ENCODE data around the gene B3GALT4.
A peak's percentile ranks its signal among the peaks of the same experiment; 100 is the strongest.

B3GALT4 gene

GRCh38 chr6:33306356-33306755, 29.4 kb downstream of the B3GALT4 start:
- TF ChIP-seq CTCF (IDR thresholded peaks at IDR 0.05; ENCODE audit: low read depth, low read length): no peak
- in situ Hi-C loops (cut with HindIII; ENCODE audit: low sequenced_read_pairs): no loop called here
- no peak for DNase-seq (ENCODE audit: low read depth, low spot score)
- H3K4me3 ChIP-seq (ENCODE audit: low read depth, low read length): no peak overlapping the region

DNA sequence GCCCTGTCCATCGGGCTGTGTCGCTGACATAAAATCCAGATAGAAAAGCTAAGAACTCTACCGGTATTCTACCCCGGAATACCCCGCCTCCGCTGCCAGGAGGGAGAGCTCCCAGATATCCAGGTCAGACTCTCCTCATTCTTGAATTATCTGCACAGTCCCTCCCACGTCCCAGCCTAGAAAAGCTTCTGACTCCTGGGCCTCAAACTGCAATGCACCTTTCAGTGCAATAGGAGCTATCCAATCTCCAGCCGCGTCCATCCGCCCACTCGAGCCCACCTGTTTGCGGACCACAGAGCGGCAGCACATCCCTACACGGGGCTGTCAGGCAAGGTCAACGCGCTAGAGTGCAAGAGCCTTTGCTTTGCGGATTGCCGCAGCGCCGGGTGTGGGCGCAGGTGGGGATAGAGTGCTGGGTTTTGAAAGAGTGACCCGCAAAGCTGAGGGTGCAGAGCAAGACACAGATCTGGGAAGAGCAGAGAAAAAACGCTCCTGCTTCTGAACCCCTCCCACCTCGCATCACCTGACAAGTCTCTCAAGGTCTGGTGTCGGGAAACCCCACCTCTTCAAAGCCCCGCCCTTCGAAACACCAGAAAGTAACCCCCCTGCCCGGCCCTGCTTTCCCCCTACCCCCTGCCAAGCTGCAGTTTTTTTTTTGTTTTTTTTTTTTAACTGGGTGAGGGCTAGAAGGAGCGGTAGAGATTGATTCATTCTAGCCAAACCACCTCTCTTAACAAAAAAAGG, 35.6 kb downstream of the B3GALT4 start:
- DNase-seq (ENCODE audit: low read depth, low spot score): peak; percentile 70
- no peak for TF ChIP-seq CTCF (IDR thresholded peaks at IDR 0.05; ENCODE audit: low read depth, low read length)
- H3K4me3 ChIP-seq (ENCODE audit: low read depth, low read length): peak overlapping the region; percentile 83
- in situ Hi-C loops (cut with HindIII; ENCODE audit: low sequenced_read_pairs): no loop called here

DNA sequence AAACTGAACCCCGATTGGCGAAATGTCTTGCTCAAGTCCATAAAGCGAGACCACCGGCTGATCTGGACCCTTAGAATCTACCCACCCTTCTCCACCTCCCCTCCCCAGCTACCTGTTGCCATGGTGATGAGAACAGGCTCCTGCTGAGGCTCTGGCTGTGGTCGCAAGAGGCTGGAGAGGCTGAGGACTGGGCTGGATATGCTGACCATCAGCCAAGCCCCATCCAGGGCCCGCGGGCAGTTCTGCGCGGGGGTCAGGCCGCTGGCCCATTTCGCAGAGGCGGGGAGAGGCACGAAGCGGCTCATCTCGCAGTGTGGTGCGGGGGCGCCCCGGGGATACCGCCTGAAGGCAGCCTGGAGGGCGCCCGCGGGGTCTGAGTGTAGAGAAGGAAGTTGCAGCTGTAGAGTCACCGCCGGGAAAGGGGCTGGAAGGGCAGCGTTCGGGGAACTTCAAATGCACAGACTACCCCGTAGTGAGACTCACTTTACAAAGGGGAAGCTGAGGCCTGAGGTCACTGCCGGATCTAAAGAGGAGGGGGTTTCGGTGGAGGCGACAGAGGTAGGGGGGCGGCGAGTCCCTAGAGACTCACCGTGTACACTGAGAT, 36.3 kb downstream of the B3GALT4 start:
- in situ Hi-C loops (cut with HindIII; ENCODE audit: low sequenced_read_pairs): no loop called here
- TF ChIP-seq CTCF (IDR thresholded peaks at IDR 0.05; ENCODE audit: low read depth, low read length): no peak
- H3K4me3 ChIP-seq (ENCODE audit: low read depth, low read length): peak overlapping the region; percentile 83
- DNase-seq (ENCODE audit: low read depth, low spot score): peak; percentile 36

- peak; percentile 73 for DNase-seq (ENCODE audit: low read depth, low spot score)
These were observed 37.0 kb downstream of the B3GALT4 start, which contains the start of gene TAPBP for GRCh38 chr6:33313709-33314514. TSS of gene TAPBP (minus strand) at chr6:33314078. CDS start at chr6:33314041, 37 bp downstream.

DNA sequence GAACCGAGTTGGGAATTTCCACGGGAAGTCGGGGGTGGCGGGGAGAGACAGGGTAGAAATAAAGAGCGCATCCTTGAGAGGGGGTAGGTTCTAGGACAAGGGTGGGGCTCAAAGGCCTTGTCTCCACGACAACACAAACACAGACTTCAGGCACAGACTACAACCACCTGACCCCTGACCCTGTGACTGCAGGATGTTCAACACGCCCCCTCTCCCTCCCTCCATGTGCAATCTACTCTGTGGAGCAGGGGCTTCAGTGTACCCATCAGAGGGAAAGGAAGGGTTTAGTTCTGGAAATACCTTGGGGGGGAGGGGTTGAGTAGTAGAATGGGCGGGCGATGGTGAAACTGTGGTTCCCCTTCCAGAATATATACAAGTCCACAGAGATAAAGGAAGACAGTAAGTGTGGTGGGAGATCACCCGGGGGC, 37.6 kb downstream of the B3GALT4 start:
- no peak for TF ChIP-seq CTCF (IDR thresholded peaks at IDR 0.05; ENCODE audit: low read depth, low read length)
- in situ Hi-C loops (cut with HindIII; ENCODE audit: low sequenced_read_pairs): no loop called here
- DNase-seq (ENCODE audit: low read depth, low spot score): peak; percentile 72
- H3K4me3 ChIP-seq (ENCODE audit: low read depth, low read length): peak overlapping the region; percentile 83

More at GRCh38 chr6:33313709-33314514, 37.0 kb downstream of the B3GALT4 start, which contains the start of gene TAPBP:
- peak within 1 kb of the TSS; percentile 83 for H3K4me3 ChIP-seq (ENCODE audit: low read depth, low read length)
- in situ Hi-C loops (cut with HindIII; ENCODE audit: low sequenced_read_pairs): no loop called here
- no peak for TF ChIP-seq CTCF (IDR thresholded peaks at IDR 0.05; ENCODE audit: low read depth, low read length)
